NB4 (cell line): Measurements from ENCODE around the gene TRAPPC3L.

Source experiments
- DNase-seq: peaks from one replicate; pipeline ENCODE4 v3.0.0; 2010; ENCODE audit warnings: low read depth
- H3K4me3 ChIP-seq: one replicate; pipeline ENCODE4 v1.5.1; 2011; ENCODE audit warnings: mild to moderate bottlenecking, low read depth, low read length, moderate library complexity
- CTCF ChIP-seq: IDR thresholded peaks from one replicate; pipeline ENCODE4 v1.5.1; 2012; ENCODE audit warnings: low read depth, low read length
- MAX ChIP-seq: IDR thresholded peaks from 2 replicates; pipeline ENCODE4 v1.6.1; 2011; ENCODE audit warnings: low read depth, low read length
- MYC ChIP-seq: IDR thresholded peaks from 2 replicates; pipeline ENCODE4 v1.6.1; 2011; ENCODE audit warnings: low read depth, low read length
- POLR2A ChIP-seq: IDR thresholded peaks from 2 replicates; pipeline ENCODE4 v1.6.1; 2011; ENCODE audit warnings: mild to moderate bottlenecking; ENCODE audit not compliant: insufficient read length; ENCODE audit errors: extremely low read depth

TRAPPC3L gene

GRCh38 chr6:116451916-116452315, 93.6 kb downstream of the TRAPPC3L start:
- TF ChIP-seq MYC, result no peak
- no peak for TF ChIP-seq CTCF
- TF ChIP-seq POLR2A, result no peak
- TF ChIP-seq MAX, result no peak
- no peak overlapping the region for H3K4me3 ChIP-seq
- no peak for DNase-seq

- DNase-seq, result peak; percentile 89
- no peak overlapping the region for H3K4me3 ChIP-seq
- TF ChIP-seq MAX (no peak; the same call in 1 of the 2 replicates), POLR2A (no peak), MYC (no peak), CTCF (no peak)
Measured at GRCh38 chr6:116450769-116451740, 94.4 kb downstream of the TRAPPC3L start.

GRCh38 chr6:116450185-116450710, 95.2 kb downstream of the TRAPPC3L start:
- H3K4me3 ChIP-seq, result no peak overlapping the region
- DNase-seq, result no peak
- TF ChIP-seq MAX (no peak), CTCF (no peak), POLR2A (no peak), MYC (no peak)

- TF ChIP-seq POLR2A, result no peak
- no peak for TF ChIP-seq MAX
- TF ChIP-seq CTCF, result no peak
- TF ChIP-seq MYC, result no peak
- H3K4me3 ChIP-seq, result no peak overlapping the region
- no peak for DNase-seq
Measured at GRCh38 chr6:116449565-116449964, 95.9 kb downstream of the TRAPPC3L start.

GRCh38 chr6:116447496-116448011, 97.9 kb downstream of the TRAPPC3L start:
- DNase-seq, result peak; percentile 83
- no peak overlapping the region for H3K4me3 ChIP-seq
- TF ChIP-seq MYC (0 out of 2 replicates have a peak, but pooled peaks have one; percentile 32), MAX (0 out of 2 replicates have a peak, but pooled peaks have one; percentile 19), CTCF (no peak)
